Suppressor macrophage treated with lipopolysaccharide for 4 hours (primary cell): ENCODE data around the gene PRKAR1B.
"Not testable (repeated sequence)": the region's sequence is repeated elsewhere in the genome, so short reads cannot be mapped to it uniquely, and the experiment has no call there.

Experiments
- DNase-seq: peaks from one replicate; pipeline ENCODE4 v3.0.0-alpha.2; 2020

Gene PRKAR1B

DNA sequence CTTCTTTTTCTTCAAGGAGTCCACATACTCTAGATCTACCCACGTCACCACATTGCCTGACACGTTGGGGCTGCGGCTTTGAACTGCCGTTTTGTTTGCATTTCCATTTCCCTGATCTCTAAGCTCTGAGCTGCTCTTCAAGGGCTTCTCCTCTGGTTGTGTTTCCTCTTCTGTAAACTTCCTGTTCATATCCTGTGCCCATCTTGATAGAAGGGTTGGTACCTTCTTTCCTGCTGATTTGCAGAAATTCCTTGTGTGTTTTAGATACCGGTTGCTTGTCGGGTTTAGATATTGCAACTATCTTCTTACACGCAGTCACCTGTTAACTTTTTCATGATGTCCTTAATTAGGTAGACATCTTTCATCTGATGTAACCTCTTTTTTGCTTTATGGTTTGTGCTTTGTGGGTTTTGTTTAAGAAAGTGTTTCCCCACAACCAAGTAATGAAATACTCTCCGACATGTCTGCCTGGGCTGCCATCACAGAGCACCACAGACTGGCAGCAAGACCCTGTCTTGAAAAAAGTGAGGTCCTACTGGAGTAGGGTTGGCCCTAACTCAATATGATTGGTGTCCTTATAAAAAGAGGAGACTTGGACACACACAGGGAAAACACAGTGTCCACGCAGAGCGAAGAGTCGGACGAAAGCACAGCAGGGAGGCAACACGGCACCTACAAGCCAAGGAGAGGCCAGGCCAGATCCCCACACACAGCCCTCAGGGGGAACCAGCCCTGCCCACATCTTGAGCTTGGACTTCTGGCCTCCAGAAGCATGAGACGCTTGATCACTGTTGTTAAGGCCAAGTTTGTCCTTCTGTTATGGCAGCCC is 108.3 kb downstream of the PRKAR1B start:
- DNase-seq = peak; percentile 64

DNA sequence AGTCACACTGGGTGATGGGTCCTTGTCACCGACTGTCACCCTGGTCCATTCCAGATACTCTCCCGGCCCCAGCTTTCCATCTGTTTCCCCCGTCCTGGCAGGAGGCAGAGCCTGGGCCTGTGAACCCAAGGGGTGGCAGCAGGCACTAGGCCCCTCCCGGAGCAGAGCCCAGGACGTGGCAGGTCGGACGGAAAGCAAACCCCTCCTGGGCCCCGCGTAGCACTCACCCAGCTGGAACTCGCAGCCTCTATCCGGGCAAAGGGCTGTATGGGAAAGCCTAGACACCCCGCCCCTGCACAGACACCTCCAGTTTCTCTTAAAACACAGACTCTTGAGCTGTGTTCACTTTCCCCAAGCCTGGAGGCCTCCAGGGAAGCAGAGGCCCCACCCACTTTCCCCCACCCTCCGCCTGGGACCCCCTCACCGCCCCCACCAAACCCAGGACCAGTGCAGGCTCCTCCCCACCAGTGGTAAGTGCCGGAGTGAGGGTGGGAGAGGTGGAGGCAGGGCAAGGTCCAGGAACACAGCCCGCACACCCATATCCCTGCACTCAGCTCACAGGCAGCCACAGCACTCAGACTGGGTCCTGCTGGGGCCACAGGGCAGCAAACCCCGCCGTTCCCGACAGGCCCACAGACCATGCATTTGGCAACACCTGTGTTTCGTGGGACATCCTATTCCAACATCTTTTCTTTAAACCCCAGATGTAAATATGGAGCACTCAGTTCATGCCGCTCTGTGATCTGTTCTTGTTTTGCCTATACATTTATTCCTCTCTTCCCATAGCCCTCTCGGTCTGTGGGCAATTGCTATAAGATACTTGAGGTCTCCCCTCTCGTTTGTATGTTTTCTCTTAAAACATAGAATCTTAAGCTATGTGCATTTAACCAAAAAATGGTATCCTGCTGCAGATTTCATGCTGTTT is 109.2 kb downstream of the PRKAR1B start:
- DNase-seq = no peak

DNA sequence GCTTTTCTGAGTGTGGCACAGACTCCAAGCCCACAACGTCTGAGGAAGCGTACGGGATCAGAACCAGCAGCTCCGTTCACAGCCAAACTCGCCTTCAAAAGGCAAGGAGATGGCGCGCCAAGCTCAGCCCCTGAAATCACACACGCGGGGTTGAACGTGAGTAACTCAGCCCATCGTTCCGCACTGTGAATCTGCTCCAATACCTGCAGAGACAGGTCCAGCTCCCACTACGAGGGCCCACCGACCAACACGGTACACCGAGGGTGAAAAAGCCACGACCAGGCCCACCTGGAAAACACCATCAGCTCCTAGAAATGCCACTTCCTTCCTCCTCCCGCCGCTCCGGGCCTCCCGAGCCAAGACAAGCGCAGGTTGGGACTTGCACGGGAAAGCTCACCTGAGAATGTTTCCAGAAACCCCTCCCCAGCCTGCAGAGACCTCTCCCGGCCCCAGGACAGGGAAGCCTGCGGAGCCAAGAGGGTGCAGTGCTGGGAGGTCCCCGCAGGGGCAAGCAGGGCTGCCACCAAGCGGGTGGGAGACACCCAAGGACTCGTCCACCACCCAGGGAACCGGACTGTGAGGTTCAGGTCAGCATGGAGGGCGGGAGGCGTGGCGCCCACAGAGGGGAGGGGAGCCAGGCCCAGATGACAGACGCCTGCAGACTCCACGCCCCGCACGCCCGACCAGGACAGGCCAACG is 113.5 kb downstream of the PRKAR1B start:
- DNase-seq = no peak

- DNase-seq = not testable (repeated sequence)
These were observed 115.2 kb downstream of the PRKAR1B start for GRCh38 chr7:611837-612236.

- DNase-seq = no peak
These were observed 115.7 kb downstream of the PRKAR1B start for GRCh38 chr7:611281-611810.

- DNase-seq = peak; percentile 49
These were observed 116.4 kb downstream of the PRKAR1B start for GRCh38 chr7:610531-611280.

DNA sequence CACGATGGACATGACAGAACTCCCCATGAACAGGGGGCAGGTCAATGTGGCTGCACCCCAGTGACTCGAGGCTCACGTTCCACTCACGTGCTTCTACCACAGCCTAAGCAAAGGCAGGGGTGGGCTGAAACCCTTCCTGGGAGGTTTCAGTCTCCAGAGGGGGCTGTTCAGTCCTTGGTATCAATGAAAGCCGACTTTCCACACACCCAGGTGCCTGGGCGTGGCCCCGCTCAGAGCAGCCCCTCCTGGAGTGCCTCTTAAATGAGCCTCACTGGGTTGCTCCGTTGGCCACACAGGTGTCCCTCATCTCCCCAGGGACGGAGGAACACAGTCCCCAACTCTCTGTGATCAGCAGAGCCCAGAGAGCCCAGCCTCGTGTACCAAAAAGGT is 116.9 kb downstream of the PRKAR1B start:
- DNase-seq = no peak

DNA sequence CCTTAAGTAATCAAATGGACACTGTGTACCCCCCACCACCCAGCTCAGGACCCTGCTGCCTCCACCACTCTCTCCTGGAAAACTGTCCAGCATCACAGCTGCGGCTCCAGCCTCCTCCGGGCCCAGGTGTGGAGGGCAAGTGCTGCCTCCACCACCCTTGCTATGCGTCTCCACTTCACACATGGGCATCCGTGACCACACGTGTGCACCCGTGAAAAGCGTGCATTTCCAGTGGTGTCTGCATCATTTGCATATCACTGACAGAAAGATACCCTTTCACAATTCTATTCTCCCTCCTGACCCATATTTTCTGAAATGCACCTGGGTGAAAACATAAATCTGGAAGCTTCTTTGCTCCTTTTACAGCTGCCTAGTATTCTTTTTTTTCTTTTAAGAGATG is 117.7 kb downstream of the PRKAR1B start:
- no peak for DNase-seq

DNA sequence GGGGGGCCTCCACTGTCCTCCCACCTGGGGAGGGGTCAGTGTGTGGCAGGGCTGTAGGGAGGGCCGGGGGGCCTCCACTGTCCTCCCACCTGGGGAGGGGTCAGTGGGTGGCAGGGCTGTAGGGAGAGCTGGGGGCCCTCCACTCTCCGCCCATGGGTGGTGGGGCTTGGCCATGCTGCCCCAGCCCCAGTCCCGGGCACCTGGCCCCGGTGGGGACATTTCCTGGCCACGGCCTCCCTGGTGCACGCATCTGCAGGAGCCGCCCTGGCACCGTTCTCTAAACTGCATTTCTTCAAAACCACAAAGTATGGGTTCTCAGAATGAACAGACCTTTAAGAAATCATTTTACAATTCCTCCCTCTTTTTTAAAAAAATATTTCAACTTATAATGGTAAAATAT is 118.1 kb downstream of the PRKAR1B start:
- DNase-seq = no peak

DNA sequence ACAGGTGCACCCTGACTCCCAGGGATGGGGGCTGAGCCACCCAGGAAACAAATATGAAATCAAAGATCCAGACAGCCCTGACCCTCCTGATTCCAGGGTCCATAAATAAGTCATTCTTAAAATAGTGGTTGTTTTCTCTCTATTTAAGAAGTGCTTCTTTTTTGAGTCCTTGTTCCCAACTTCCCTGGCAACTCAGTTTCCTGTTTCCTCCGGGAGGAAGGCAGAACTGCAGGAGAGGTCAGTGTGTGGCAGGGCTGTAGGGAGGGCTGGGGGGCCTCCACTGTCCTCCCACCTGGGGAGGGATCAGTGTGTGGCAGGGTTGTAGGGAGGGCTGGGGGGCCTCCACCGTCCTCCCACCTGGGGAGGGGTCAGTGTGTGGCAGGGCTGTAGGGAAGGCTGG is 118.7 kb downstream of the PRKAR1B start:
- DNase-seq = peak; percentile 27

- DNase-seq = no peak
These were observed 119.1 kb downstream of the PRKAR1B start for GRCh38 chr7:607938-608337.

DNA sequence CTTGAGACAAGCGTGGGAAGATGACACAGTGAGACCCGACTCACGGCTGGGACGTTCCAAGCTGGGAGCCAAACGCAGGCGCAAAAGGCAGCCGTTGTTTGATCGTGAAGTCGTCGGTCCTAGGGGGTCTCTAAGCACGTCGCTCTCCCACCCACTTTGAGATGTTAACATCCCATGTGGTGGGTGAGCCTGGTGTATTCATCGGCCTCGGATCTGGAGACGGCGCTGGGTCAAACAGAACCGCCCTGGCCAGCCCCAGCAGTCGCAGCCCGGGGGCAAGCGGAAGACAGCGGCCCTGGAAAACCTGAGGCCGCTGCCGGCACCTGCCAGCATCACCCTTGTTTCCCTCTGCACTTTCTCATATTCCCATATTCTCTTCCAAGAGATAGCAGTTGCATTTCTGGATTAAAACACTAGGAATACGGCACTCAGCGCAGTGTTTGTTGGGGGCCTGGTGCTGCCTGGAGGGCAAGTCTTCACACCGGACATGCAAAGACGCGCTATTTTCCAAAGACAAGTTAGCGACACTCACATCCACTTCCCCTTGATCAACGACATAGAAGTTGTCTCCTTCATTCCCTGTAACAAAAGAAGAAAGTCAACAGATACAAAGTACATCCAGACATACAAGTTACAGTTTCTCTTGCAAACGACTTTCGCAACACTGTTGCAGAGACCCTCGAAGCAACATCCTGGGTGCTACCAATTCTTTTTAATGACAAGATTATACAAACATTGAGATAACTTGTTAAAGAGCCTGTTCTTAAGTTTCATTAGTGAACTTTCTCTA is 121.2 kb downstream of the PRKAR1B start:
- no peak for DNase-seq

- DNase-seq = peak; percentile 89
These were observed 122.1 kb downstream of the PRKAR1B start for GRCh38 chr7:604884-605531.

DNA sequence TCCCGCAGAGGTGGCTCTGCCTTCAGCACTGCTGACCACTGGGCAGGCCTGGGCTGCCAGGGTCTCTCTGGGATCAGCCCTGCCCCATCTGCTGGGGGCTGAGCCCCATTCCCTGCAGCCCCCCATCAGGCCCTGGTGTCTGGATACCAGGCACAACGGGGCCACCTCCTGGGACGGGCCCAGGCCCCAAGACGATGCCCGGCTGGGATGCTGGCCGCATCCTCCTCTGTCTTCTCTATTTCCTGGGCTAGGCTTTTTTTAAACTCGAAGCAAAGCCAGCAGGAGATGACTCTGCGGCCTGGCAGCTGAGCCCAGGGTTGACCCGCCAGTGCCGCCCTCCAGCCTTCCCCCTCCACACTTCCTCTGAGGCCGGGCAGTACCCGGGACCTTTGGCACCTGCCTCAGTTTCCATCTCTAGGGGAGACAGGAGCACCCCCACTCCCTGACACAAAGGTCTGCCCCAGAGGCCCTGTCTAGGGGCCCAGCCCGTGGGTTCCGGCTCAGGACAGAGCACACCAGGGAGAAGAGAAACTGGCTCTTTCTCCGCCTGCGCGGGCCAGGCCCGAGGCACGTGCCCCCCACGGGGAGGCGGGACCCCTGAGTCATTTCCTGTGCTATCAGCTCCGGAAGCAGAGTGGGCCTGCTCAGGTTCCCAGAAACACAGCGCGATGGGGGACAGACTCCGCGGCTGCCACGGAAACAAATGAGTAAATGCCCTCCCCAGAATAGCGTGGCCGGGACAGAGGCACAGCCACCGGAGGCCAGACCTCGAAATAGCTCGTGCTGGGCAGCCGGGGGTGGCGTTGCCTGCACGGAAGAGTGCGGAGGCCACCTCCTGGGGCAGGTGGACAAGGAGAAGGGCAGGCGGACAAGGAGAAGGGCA is 122.8 kb downstream of the PRKAR1B start:
- DNase-seq = peak; percentile 97

- DNase-seq = peak; percentile 55
These were observed 123.7 kb downstream of the PRKAR1B start for GRCh38 chr7:603152-603951.

DNA sequence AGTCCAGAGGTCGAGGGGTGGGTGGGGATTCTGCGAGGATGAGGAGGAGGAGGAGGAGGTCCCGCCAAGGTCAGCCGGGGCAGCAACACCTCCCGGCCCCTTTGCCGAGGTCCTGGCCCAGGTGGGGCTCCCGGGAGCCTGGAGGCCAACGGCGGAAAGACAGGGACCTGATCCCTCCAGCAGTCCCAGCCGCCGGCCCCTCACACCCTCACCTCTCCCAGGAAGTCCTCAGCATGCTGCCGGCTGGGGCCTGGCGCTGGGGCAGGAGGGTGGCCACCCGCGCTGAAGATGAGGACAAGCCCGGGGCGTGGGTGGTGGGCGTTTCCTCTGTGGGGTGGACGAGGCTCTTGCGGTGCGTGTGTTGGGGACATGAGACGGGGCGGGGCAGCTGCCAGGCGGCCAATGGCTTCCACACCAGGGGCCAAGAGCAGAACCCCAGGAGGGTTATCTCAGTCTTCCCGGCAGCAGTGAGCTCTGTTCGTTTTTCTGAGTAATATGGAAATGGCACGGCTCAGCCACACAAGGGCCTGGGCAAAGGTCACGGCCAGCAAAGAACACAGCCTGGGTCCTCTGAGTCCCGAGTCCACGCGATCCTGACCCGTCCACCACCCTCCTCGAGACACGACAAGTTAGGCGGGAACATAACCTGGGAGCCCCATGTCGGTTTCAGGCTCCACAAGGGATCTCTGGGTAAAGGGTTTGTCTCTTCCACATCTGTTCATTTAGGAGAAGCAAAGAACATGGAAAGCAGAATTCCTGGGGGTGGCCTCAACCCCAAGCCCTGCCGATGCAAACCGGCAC is 124.5 kb downstream of the PRKAR1B start:
- DNase-seq = peak; percentile 93

DNA sequence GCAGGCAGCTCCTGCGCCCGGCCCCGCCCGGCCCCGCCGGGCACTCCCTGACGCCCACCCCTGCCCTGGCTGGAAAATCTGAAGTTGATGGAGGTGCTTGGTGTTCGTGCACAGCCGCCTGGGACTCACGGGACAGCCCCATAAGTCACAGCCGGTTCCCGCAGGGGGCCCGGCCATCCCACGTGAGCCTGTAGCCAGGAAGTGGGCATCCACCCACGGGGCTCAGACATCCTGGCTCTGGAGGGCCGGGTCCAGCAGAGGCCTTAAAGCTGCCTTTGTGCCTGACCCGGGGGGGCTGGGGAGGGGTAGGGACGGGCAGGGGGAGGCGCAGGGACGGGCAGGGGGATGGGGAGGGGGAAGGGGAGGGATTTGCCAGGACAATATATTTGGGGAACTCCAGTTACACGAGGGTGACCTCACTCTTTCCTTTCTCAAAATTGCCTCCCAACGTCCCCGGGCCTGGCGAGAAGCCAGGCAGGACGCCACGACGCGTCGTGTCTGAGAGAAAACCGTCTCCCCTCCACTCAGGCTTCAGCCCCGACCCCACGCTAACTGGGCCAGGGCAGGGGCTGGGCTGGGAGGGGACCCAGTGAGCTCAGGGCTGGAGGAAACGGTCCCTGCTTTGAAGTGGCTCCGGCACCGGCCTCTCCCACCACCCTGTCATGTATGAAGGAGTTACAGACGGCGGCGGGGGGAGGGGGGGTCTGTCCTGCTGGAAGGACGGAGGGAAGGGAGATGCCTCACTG is 125.3 kb downstream of the PRKAR1B start:
- DNase-seq = peak; percentile 96
